ENCODE results near the gene SKI. TPM values are rescaled to one million over a fixed set of nuclear protein-coding genes. Genes with fewer than 3 reads are reported as not detected.

SKI gene
- total RNA-seq, 2 experiments from 2014 or later = 4.7 to 11.7 TPM

DNA sequence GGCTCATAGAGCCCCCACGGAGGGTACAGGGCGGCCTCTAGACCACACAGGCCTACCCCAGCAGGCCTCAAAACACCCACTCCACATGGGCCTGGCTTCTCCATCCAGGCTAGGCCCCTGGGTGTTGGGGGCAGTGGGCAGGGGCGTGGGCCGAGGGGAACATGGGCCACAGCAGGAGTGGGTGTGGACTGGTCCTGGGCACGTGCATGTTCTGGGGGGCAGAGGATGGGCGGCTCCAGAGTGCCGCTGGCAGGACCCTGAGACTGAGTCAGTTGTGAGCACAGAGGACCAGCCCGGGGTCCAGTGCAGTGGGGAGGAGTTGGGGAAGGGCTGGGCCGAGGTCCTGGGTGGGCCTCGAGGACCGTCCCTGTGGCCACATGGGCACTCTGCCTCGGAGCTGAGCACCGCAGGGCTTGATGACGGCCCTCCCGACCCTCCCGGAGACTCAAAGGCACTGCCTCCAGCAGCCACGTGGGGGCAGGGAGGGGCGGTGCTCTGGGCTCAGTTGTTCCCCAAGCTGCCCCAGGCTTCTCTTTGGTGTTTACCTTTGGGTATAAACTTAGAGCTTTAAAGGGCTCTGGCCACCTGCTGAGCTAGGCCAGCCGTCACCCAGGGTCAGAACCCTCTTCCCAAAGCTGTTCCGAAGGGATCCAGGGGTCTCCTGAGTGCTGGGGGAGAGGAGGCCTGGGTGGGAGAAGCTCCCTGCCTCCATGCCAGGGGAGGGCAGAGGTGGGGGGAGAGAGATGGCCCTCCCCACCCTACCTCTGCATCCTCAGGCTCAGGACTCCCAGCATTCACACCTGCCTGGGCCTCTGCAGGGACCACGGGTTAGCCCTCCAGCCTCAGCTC is 83.3 kb downstream of the SKI start:
- BruUV-seq (replicated peaks) = no TSS peak
- ChIA-PET CTCF (ENCODE audit: unreplicated experiment) (no interaction called here), POLR2A (interaction anchor here (1.0 kb wide), 1 partner anchor 10 kb away, joined by 4 read pairs; no protein-coding TSS in a partner anchor)
- Histone ChIP-seq H3K79me2 (ENCODE audit: insufficient read depth, low read depth, low read length) (no peaks in the 10 kb centered on the region), H3K9me2 (ENCODE audit: insufficient read depth, low read length) (no peaks in the 10 kb centered on the region), H3K9me3 (ENCODE audit: low read length) (no peaks in the 10 kb centered on the region), H2AFZ (ENCODE audit: low read length) (no peak overlapping the region), H3K4me3 (ENCODE audit: low read depth, low read length, poor library complexity, severe bottlenecking) (no peak overlapping the region), H3K36me3 (ENCODE audit: insufficient read depth, low read length) (no peaks in the 10 kb centered on the region), H3K27ac (ENCODE audit: low read depth, low read length, poor library complexity, severe bottlenecking) (no peak overlapping the region), H3K4me1 (ENCODE audit: insufficient read depth, low read length, poor library complexity, severe bottlenecking) (peaks cover 3% of the 10 kb centered on the region), H3K4me2 (ENCODE audit: low read length) (no peak overlapping the region), H4K20me1 (ENCODE audit: insufficient read depth, low read length) (no peaks in the 10 kb centered on the region)
- peak; percentile 68 for DNase-seq (ENCODE audit: low spot score)
- intact Hi-C loops (cut with micrococcal nuclease; ENCODE audit: unreplicated experiment) = no loop called here
- TF ChIP-seq, protein P1, sequence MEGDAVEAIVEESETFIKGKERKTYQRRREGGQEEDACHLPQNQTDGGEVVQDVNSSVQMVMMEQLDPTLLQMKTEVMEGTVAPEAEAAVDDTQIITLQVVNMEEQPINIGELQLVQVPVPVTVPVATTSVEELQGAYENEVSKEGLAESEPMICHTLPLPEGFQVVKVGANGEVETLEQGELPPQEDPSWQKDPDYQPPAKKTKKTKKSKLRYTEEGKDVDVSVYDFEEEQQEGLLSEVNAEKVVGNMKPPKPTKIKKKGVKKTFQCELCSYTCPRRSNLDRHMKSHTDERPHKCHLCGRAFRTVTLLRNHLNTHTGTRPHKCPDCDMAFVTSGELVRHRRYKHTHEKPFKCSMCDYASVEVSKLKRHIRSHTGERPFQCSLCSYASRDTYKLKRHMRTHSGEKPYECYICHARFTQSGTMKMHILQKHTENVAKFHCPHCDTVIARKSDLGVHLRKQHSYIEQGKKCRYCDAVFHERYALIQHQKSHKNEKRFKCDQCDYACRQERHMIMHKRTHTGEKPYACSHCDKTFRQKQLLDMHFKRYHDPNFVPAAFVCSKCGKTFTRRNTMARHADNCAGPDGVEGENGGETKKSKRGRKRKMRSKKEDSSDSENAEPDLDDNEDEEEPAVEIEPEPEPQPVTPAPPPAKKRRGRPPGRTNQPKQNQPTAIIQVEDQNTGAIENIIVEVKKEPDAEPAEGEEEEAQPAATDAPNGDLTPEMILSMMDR (conservative IDR thresholded peaks at IDR 0.05; ENCODE audit: low read length) = peak; percentile 59
- TF ChIP-seq EZH2phosphoT487 (IDR thresholded peaks at IDR 0.05; ENCODE audit: borderline replicate concordance, low read depth, low read length) = no peak

DNA sequence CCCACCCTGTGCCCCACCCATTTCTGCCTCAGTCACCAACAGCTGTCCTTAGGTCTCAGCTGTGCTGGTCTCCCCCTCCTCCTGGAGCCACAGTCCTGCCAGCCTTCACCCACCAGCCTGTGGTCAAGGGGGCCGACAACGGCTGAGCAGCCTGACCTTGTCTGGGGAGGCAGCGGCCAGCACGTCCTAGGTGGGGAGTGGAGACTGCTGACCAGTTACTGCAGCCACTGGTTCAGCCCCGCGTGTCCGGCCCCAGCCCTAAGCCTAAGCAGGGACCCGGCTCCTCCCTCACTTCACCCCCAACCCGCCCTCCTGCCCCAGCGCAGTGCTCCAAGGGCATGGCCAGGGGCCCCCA is 84.0 kb downstream of the SKI start:
- TF ChIP-seq, protein P1 (conservative IDR thresholded peaks at IDR 0.05; ENCODE audit: low read length) = no peak
- no peak for TF ChIP-seq EZH2phosphoT487 (IDR thresholded peaks at IDR 0.05; ENCODE audit: borderline replicate concordance, low read depth, low read length)
- no peak overlapping the region for H3K4me3 ChIP-seq (ENCODE audit: low read depth, low read length, poor library complexity, severe bottlenecking)
- POLR2A ChIA-PET = interaction anchor here (0.6 to 1.0 kb wide), 2 partner anchors 11 to 87 kb away, joined by 3 to 4 read pairs; no protein-coding TSS in a partner anchor

More for the DNA sequence above, 84.0 kb downstream of the SKI start:
- intact Hi-C loops (cut with micrococcal nuclease; ENCODE audit: unreplicated experiment) = no loop called here
- H3K27ac ChIP-seq (ENCODE audit: low read depth, low read length, poor library complexity, severe bottlenecking) = no peak overlapping the region
- H3K79me2 ChIP-seq (ENCODE audit: insufficient read depth, low read depth, low read length) = no peaks in the 10 kb centered on the region
- H2AFZ ChIP-seq (ENCODE audit: low read length) = no peak overlapping the region
- H3K4me1 ChIP-seq (ENCODE audit: insufficient read depth, low read length, poor library complexity, severe bottlenecking) = peaks cover 3% of the 10 kb centered on the region
- BruUV-seq (replicated peaks) = no TSS peak
- no peaks in the 10 kb centered on the region for H4K20me1 ChIP-seq (ENCODE audit: insufficient read depth, low read length)
- DNase-seq (ENCODE audit: low spot score) = no peak
- H3K36me3 ChIP-seq (ENCODE audit: insufficient read depth, low read length) = no peaks in the 10 kb centered on the region
- no peaks in the 10 kb centered on the region for H3K9me3 ChIP-seq (ENCODE audit: low read length)
- no peaks in the 10 kb centered on the region for H3K9me2 ChIP-seq (ENCODE audit: insufficient read depth, low read length)
- CTCF ChIA-PET (ENCODE audit: unreplicated experiment) = no interaction called here
- no peak overlapping the region for H3K4me2 ChIP-seq (ENCODE audit: low read length)

Measured in OCI-LY7 (cell line).